ENCODE results near the gene SH3PXD2B.
"Not testable (repeated sequence)": the region's sequence is repeated elsewhere in the genome, so short reads cannot be mapped to it uniquely, and the experiment has no call there.

The SH3PXD2B gene

DNA sequence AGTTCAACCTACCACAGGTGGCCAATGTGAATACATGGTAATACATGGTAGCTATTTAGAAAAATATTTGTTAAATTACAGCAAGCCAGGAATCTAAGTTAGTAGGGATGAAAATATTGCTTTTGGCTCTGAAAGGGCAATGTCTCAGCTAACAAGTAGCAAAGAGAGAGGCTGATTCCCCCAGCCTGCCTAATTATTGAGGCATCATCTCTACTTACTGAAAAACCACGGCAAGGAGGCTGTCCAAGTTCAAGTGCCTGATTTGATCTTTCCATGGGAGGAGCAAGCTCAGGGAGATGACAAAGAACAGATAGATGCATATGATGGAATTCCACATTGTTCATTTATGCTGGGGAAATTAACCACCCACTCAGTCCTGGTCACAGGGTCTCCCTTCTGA lies 142.0 kb downstream of the SH3PXD2B start:
- in situ Hi-C loops (cut with HindIII; ENCODE audit: low sequenced_read_pairs), result no loop called here

DNA sequence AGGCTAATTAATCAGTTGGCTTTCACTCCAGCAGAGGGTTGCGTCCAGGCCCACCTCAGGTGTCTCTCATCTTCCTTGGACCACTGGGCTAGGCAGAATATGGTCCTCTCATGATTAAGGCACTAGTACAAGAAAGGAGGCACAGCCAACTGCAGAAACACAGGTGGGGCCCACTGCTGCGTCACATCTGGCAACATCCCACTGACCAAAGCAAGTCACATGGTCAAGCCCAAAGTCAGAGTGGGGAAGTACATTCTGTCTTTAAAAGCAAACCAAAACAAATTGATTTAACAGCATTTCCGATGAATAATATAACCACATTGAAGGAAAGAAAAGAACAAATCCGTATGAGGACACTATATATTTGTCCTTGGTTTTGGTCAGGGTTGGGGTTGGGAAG lies 142.7 kb downstream of the SH3PXD2B start:
- in situ Hi-C loops (cut with HindIII; ENCODE audit: low sequenced_read_pairs), result no loop called here

DNA sequence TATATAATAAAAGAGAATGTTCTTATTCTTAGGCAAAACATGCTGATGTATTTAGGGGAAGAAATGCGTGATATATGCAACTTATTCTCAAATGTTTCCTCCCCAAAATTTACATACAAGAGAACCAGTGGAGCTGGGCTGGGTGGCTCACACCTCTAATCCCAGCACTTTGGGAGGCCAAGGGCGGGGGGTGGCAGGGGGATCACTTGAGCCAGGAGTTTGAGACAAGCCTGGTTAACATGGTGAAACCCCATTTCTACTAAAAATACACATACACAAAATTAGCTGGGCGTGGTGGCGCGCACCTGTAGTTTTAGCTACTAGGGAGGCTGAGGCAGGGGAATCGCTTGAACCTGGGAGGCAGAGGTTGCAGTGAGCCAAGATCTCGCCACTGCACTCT lies 143.3 kb downstream of the SH3PXD2B start:
- in situ Hi-C loops (cut with HindIII; ENCODE audit: low sequenced_read_pairs), result no loop called here

DNA sequence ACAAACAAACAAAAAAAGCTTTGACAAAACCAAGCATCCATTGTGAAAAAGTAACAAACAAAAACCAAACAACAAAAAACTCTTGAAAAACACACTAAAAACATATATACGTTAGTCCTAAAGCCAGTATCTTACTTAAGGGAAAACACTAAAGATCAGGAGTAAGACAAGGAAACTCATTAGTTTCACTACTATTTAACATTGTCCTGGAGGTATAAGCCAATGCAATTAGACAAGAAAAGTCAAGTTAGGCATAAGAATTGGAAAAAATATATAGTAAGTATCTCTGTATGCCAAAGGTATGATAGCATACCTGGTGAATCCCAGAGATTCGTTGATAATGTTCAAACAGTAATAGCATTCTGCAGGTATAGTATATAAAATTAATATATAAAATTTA lies 148.9 kb downstream of the SH3PXD2B start:
- in situ Hi-C loops (cut with HindIII; ENCODE audit: low sequenced_read_pairs), result no loop called here

DNA sequence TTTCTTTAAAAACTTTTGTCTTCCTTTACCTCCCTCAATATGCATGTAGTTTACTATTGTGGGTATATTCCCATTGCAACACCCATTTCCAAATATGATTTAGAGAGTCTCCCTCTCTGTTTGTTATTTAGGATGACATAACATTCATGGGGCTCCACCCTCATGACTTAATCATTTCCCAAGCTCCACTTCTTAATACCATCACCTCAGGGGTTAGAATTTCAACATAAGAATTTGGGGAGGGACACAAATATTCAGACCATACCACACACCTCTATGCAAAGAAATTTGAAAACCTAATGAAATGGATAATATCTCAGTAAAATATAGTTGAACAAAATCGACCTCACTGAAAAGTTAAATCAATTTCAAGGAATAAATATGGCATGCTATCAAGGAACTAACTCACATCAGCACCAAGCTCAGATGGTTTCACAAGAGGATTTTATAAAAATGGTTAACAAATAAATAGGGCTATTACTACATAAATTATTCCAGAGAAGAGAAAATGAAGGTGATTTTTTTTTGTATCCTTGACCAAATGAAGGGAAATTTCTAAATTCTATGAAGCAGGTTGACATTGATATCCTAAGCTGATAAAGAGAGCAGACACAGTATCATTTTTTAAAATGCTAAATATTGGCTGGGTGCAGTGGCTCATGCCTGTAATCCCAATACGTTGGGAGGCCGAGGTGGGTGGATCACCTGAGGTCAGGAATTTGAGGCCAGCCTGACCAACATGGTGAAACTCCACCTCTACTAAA lies 150.6 kb downstream of the SH3PXD2B start:
- in situ Hi-C loops (cut with HindIII; ENCODE audit: low sequenced_read_pairs), result no loop called here

DNA sequence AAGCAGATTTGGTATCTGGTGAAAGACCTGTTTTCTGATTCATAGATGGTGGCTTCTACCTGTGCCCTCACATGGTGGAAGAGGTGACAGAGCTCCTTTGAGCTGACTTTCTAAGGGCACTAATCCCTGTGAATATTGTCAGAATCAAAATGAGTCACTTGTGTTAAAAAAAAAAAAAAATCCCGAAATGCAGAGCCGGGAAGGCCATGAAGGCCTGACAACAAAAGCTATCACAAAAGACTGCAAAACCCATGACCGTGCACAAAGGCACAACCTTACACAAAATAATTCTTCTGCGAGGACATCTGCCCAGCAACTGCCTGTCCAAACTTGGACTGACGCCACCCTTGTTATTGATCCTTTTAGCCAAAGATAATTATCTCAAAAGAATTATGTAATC lies 151.2 kb downstream of the SH3PXD2B start:
- in situ Hi-C loops (cut with HindIII; ENCODE audit: low sequenced_read_pairs), result no loop called here

DNA sequence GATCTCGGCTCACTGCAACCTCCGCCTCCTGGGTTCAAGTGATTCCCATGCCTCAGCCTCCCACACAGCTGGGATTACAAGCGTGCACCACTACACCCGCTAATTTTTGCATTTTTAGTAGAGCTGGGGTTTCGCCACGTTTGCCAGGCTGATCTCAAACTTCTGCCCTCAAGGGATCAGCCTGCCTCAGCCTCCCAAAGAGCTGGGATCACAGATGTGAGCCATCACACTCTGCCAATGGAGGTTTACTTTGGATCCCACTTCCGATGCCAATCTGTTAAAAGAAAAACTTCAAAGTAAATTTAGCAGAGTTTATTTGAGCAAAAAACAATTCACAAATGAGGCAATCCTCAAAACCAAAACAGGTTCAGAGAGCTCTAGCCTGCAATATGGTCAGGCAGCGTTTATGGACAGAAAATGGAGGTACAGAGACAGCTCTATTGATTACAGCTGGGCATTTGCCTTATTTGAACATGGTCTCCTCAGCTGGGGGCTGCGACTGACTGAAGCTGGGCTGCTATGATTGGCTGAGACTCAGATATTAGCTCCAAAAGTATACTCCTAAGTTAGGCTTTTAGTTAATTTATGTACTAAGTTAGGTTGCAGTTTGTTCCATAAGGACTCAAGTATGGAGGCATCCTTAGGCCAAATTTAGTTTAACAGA lies 152.1 kb downstream of the SH3PXD2B start:
- in situ Hi-C loops (cut with HindIII; ENCODE audit: low sequenced_read_pairs), result no loop called here

DNA sequence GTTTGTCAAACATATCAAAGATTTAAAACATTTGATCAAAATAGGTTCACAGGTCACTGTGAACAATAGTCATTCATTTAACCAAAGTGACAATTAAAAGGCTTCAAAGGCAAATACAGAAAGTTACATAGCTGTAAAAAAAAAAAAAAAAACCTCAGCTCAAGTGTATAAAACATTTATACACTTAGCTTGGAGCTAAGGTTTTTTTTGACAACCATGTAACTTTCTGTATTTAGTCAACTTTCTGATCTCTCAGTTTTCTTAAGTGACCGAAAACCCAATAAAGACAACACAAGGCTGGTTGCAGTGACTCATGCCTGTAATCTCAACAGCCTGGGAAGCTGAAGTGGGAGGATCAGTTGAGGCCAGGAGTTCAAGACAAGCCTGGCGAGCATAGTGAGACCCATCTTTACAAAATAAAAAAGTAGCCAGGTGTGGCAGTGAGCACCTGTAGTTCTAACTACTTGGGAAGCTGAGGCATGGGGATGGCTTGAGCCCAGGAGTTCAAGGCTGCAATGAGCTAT lies 154.3 kb downstream of the SH3PXD2B start:
- in situ Hi-C loops (cut with HindIII; ENCODE audit: low sequenced_read_pairs), result no loop called here

DNA sequence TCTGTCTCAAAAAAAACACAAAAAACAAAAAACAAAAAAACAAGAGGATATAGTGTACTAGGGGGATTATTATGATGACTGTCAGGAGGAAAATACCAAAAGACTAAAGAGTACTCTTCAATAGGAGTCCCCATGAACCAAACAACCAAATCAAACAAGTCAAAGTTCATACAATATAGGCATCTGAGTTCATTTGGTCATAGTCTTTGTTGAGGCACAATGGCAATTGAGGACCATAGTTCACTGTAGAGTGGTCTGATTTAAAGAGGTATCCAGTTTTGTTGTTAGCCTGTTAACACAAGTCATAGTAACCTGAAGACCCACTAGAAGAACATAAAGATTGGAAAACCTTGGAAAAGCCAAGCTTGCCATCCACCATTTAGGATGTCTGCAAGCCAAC lies 159.5 kb downstream of the SH3PXD2B start:
- in situ Hi-C loops (cut with HindIII; ENCODE audit: low sequenced_read_pairs), result no loop called here

DNA sequence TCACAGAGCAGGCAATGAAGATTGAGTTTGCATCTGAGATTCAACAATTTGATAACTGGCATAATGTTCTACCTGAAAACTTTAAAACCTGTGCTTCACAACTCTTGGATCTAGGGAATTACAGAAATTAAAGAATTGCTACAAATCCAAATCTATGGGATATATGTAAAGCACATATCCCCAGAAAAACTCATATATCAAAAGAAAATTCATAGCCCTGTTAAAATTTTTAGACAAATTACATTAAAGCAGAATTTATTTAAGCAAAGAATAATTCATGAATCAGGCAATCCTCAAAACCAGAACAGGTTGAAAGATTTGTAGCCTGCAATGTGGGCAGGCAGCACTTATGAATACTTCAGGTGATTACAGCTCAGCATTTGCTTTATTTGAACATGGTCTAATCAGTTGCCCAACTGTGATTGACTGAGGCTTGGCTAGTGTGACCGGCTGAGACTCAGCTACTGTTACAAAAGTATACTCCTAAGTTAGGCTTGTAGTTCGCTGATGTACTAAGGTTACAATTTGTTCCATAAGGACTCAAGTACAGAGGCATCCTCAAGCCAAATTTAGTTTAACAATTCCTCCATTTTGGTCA lies 160.5 kb downstream of the SH3PXD2B start:
- in situ Hi-C loops (cut with HindIII; ENCODE audit: low sequenced_read_pairs), result no loop called here

DNA sequence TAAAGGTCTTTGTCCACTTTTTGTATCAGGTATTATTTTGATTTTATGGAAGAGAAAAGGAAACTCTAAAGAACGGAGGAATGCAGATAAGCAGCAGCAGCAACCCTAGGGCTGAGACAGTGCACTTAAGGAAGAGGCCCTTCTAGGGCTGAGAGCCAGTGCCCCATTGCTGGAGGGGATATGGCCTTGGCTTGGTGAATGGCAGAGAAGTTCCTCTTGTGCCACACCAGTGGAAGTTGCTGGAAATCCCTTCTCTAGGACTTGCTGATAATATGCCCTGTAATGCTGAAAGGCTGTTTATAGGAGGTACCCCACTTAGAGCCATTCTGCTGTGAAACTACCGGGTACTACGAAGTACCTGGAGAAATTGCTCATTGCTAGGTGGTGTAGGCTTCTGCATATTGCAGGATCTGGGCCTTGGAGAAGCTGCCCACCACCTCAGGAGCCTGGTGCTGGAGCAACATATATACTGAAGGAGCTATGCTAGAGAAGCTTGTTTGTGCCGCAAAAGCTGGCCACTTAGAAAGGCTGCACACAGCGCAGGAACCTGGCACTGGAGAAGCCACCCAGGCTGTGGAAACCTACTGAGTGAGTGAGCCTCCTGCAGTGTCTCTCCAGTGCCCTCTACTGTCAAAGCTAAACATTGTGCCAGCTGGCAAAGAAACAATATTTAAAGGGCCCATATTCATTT lies 161.1 kb downstream of the SH3PXD2B start:
- in situ Hi-C loops (cut with HindIII; ENCODE audit: low sequenced_read_pairs), result no loop called here

DNA sequence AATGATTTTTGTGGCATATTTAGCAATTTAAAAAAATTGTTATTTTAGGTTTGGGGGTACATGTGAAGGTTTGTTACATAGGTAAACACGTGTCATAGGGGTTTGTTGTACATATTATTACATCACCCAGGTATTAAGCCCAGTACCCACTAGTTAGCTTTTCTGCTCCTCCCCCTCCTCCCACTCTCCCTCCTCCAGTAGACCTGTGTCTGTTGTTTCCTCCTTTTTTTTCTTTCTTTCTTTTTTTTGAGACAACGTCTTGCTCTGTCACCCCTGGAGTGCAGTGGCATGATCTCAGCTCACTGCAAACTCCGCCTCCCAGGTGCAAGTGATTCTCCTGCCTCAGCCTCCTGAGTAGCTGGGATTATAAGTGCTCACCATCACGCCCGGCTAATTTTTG lies 162.5 kb downstream of the SH3PXD2B start:
- in situ Hi-C loops (cut with HindIII; ENCODE audit: low sequenced_read_pairs), result not testable (repeated sequence)

DNA sequence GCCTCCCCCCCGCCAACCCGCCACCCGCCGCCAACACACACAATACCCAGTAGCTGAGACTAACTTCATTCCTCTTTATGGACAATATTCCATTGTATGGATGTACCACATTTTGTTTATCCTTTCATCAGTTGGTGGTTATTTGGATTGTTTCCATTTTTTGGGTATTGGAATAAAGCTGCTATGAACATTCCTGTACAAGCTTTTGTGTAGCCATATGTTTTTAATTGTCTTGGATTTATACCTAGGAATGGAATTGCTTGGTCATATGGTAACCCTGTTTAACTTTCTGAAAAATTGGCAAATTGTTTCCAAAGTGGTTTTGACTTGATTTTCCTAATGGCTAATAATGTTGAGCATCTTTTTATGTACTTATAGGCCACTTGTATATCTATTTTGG lies 165.9 kb downstream of the SH3PXD2B start:
- in situ Hi-C loops (cut with HindIII; ENCODE audit: low sequenced_read_pairs), result no loop called here

DNA sequence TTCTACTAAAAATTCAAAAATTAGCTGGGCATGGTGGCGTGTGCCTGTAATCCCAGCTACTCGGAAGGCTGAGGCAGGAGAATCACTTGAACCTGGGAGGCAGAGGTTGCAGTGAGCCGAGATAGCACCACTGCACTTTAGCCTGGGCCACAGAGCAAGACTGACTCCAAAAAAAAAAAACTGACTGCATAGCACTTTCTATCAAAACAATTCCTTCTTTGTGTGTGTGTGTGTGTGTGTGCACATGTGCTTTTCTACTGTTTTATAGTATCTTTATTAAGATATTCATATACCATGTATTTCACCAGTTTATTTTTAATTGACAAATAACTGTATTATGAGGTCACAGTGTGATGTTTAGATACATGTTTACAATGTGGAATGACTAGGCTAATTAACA lies 167.2 kb downstream of the SH3PXD2B start:
- in situ Hi-C loops (cut with HindIII; ENCODE audit: low sequenced_read_pairs), result not testable (repeated sequence)

DNA sequence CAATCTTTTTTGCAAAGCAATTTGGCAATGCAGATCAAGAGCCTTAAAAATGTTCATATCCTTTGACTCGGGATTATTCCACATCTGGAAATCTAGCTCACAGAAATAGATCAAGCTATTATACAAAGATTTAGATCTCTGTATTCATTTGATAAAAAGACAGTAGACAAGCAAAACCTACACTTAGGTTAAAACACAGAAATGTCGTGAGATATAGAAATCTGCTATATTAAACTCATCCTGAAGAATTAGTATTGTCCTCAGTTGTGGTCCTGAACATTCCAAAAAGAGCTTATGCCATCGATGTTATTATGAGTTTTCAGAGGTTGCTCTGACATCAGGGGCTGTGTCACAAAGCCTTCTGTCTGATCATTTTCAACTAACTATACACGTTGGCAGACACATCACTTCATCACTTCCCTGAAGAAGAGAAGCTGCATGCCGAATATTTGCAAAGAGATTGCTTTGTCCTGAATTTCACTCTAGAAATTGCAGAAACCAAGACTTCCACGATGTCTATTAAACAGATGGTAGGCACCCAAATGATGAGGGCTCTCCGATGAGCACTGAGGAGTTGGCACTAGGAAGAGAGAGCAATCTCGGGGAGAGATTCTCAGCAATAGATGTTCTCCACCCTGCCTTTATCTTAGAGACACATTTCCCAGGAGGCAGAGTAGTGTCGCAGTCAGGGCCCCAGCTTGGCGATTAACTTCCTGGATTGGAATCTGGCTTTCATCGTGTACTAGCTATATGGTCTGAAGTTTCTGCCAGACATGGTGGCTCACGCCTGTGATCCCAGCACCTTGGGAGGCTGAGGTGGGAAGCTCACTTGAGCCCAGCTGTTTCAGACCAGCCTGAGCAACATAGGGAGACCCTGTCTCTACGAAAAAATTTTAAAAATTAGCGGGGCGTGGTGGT lies 168.8 kb downstream of the SH3PXD2B start:
- in situ Hi-C loops (cut with HindIII; ENCODE audit: low sequenced_read_pairs), result no loop called here

DNA sequence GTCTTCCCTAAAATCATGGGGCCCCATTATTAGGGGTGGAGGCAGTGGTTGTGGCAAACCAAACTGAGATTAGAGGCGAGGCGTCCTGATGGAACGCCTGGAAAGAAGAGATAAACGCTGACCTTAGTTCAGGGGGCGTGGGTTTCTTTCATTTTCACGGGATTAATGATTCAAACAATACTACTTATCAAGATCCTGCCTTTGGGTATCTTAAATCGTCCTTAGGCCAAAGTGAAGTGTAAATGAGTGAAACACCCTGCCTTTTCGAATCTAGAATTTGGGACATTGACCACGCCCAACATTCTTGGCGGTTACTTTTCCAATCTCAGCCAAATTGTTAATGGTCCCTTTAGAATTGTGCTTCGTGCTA lies 169.7 kb downstream of the SH3PXD2B start:
- in situ Hi-C loops (cut with HindIII; ENCODE audit: low sequenced_read_pairs), result no loop called here

DNA sequence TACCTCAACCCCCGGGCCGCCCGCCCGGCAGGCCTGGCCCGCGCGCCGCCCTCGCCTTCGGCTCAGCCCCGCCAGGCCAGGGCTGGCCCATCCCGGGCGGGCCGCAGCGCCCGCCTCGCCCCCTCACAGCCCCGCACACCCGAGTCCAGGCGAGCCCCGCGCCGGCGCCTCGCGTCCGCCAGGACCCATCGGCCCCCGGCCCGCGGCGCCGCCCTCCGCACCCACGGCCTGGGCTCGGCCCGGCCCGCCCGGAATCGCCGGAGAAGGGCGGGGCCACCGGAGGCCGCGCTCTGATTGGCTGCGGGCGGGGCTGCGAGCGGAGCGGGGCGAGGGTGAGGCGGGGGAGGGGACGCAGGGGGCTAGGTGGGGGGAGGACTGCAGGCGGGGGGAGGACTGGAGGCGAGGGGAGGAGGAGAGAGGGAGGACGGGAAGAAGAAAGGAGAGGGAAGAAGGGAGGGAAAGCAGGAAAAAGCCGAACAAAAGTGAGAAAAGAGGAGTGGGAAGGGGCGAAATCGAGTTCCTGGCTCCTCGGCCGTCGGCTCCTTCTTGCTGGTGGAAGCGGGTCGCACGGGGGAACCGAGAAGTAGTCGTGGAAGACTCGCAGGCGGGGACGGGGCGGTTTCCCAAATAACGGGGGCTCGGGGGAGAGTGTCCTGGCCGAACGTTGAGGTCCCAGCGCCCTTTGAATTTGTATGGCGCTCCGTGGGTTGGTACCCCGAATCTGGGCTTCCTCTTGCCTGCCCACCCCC lies 170.3 kb downstream of the SH3PXD2B start:
- in situ Hi-C loops (cut with HindIII; ENCODE audit: low sequenced_read_pairs), result no loop called here

DNA sequence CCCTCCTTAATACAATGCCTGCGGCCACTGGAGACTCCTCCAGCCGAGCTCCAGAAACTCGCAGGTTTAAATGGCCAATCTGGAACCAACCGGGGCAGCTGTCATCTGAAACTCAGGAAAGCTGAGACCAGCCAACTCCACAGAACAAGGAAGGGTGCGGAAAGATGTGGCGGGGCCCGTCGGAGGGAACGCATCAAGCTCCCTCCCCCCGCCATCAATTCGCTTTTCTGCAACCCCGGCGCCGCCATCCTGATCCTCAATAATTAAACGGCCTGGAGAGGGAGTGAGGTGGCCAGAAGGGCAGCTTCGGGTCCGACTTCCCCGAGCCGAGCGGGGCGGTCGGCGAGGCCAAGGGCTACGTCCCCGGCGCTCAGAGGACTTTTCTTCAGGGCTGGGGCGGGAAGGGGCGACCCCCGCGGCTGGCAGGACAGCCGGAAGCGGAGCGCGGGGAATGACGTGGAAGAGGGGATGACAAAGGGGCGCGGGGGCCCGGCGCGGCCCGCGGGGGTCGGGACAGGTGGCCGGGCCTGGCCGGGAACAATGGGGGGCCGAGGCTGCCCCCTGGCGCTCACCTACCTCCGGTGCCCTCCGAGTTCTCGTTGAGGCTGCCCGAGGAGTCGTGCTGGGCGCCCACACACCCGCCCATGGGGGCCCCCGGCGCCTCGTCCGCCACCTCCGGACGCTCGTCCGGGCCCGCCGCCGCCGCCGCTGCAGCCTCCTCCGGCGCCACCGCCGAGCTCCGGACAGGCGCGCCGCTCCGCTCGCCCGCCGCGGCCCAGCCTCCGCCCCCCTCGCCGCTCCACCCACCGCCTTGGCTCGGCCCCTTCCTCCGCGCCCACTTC lies 171.1 kb downstream of the SH3PXD2B start, which contains the start of gene UBTD2:
TSS of gene UBTD2 (minus strand) at position 745 of the 842 bp plus-strand sequence. CDS start at position 646, 99 bp downstream.
- in situ Hi-C loops (cut with HindIII; ENCODE audit: low sequenced_read_pairs), result no loop called here
